ENCODE data around the gene OBSCN.

OBSCN gene

DNA sequence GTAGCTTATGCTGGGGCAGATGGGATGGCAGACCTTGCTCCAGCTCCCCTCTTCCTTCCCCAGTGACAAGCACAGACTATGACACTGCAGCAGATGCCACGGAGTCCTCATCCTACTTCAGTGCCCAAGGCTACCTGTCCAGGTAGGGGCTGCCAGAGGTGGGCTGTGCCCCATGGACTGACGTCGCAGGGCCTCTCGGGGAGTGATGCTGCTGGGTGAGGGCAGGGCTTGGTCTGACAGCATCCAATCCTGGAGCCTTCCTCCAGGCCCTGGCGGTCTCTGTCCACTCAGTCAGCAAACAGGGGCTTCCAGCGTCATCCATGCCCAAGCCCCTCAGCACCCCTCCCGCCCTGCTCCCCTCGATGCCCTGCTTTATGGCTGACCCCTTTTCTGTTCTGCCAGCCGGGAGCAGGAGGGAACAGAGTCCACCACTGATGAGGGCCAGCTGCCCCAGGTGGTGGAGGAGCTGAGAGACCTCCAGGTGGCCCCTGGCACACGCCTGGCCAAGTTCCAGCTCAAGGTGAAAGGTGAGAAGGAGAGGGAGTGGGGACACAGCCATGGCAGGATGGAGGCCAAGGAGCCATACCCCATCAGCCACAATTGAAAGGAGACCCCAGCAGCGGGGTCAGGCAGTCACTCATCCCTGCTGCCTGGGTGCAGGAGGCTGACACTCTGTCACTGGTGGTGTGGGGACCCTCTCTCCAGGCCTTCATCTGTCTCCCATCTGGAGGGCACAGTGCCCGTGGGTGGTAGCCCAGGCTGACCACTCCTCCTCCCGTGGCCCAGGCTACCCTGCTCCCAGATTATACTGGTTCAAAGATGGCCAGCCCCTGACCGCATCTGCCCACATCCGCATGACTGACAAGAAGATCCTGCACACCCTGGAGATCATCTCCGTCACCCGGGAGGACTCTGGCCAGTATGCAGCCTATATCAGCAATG, 125.2 kb downstream of the OBSCN start:
- H3K4me3 ChIP-seq (replicated peaks; ENCODE audit: low read depth, low read length): no peak overlapping the region
- DNase-seq (ENCODE audit: extremely low read depth, low read depth): no peak
- TF ChIP-seq, protein P1, sequence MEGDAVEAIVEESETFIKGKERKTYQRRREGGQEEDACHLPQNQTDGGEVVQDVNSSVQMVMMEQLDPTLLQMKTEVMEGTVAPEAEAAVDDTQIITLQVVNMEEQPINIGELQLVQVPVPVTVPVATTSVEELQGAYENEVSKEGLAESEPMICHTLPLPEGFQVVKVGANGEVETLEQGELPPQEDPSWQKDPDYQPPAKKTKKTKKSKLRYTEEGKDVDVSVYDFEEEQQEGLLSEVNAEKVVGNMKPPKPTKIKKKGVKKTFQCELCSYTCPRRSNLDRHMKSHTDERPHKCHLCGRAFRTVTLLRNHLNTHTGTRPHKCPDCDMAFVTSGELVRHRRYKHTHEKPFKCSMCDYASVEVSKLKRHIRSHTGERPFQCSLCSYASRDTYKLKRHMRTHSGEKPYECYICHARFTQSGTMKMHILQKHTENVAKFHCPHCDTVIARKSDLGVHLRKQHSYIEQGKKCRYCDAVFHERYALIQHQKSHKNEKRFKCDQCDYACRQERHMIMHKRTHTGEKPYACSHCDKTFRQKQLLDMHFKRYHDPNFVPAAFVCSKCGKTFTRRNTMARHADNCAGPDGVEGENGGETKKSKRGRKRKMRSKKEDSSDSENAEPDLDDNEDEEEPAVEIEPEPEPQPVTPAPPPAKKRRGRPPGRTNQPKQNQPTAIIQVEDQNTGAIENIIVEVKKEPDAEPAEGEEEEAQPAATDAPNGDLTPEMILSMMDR (IDR thresholded peaks at IDR 0.05; ENCODE audit: low read depth, low read length, missing control alignments): no peak

DNA sequence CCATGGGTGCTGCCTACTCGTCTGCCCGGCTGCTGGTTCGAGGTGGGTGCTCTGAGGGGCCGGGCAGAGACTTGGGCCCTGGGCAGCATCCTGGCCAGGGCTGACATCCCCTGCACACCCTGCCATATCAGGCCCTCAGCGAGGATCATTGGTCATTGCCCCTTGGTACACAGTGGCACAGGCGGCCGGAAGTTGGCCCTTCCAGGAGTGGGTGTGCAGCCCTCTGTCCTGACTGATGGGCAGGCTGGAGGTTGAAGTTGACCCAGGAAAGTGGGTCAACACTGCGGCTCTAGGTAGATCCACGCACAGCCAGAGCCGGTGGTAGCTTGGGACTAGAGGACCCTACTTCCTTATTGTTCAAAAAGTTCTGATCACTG, 125.9 kb downstream of the OBSCN start:
- H3K4me3 ChIP-seq (replicated peaks; ENCODE audit: low read depth, low read length): no peak overlapping the region
- DNase-seq (ENCODE audit: extremely low read depth, low read depth): no peak
- TF ChIP-seq, protein P1 (IDR thresholded peaks at IDR 0.05; ENCODE audit: low read depth, low read length, missing control alignments): no peak

DNA sequence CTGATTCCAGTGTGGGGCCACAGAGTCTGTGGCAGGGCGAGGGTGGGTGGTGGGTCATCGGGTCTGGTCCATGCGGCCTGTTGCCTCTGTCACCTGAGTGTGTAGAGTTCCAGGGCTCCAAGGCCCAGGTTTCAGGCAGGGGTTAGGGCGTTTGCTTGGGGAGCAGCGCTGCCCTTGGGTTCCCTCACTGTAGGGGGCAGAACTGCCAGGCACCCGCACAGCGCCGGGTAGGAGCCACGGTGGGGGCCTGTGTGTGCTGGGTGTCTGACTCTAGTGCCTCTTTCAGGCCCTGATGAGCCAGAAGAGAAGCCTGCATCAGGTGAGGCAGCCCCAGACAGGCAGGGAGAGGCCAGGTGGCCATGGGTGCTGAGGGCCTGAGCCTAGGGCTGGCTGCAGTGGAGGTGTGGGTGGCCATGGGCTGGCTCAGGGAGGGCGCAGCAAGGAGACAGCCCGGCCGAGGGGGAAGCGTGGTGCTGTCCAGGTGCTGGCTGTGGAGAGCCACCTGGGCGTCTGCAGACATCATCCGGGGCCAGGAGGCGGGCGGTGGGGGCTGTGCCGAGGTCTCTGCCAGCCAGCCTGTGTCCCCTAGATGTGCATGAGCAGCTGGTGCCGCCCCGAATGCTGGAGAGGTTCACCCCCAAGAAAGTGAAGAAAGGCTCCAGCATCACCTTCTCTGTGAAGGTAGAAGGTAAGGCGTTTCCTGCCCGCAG, 126.5 kb downstream of the OBSCN start:
- TF ChIP-seq, protein P1 (IDR thresholded peaks at IDR 0.05; ENCODE audit: low read depth, low read length, missing control alignments): no peak
- H3K4me3 ChIP-seq (replicated peaks; ENCODE audit: low read depth, low read length): no peak overlapping the region
- no peak for DNase-seq (ENCODE audit: extremely low read depth, low read depth)

DNA sequence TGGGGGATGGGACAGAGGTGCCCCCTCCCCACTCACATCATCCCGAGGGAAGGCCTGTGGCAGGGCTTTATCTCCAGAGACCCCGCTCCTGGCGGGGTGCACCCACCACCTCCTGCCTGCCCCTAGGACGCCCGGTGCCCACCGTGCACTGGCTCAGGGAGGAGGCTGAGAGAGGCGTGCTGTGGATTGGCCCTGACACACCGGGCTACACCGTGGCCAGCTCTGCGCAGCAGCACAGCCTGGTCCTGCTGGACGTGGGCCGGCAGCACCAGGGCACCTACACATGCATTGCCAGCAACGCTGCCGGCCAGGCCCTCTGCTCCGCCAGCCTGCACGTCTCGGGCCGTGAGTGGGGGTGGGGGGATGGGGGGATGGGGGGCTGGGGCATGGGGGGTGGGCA, 127.1 kb downstream of the OBSCN start:
- TF ChIP-seq, protein P1 (IDR thresholded peaks at IDR 0.05; ENCODE audit: low read depth, low read length, missing control alignments): no peak
- no peak for DNase-seq (ENCODE audit: extremely low read depth, low read depth)

DNA sequence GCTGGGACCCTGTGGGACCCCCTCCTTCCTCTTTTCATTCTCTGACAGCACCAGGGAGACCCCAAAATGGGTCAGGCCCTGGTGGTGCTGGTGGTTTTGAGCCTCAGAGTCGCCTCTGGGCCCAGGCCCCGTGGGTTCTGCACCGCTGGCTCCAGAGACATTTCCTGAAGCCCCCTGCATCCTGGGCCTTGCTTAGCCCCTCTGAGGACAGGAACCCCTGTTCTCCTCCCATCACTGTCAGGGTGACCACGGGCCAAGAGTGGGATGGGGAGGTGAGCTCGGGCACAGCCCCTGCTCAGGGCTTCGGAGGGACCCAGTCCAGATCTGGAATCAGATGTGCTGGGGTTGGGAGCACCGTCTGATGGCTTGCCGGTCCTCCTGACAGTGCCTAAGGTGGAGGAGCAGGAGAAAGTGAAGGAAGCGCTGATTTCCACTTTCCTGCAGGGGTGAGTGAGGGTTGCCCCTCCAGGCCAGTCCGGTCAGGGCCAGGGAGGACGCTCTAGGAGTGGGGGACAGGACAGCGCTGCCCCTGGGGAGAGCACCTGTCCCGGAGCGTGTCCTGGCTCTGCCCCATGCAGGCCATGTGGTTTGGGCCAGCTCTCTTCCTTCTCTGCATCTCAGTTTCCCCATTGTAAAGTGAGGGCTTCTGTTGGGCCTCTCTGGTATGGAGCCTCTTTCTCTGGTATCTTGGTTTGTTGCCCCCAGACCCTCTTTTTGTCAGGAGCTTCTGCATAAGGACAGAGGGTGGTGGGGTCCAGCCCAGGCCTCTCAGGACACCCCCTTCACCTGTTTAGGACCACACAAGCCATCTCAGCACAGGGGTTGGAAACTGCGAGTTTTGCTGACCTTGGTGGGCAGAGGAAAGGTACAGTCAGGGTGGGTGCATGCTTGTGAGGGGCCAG, 127.8 kb downstream of the OBSCN start:
- H3K4me3 ChIP-seq (replicated peaks; ENCODE audit: low read depth, low read length): no peak overlapping the region
- TF ChIP-seq, protein P1 (IDR thresholded peaks at IDR 0.05; ENCODE audit: low read depth, low read length, missing control alignments): no peak
- no peak for DNase-seq (ENCODE audit: extremely low read depth, low read depth)

More for the DNA sequence above, 127.1 kb downstream of the OBSCN start:
- no peak overlapping the region for H3K4me3 ChIP-seq (replicated peaks; ENCODE audit: low read depth, low read length)

DNA sequence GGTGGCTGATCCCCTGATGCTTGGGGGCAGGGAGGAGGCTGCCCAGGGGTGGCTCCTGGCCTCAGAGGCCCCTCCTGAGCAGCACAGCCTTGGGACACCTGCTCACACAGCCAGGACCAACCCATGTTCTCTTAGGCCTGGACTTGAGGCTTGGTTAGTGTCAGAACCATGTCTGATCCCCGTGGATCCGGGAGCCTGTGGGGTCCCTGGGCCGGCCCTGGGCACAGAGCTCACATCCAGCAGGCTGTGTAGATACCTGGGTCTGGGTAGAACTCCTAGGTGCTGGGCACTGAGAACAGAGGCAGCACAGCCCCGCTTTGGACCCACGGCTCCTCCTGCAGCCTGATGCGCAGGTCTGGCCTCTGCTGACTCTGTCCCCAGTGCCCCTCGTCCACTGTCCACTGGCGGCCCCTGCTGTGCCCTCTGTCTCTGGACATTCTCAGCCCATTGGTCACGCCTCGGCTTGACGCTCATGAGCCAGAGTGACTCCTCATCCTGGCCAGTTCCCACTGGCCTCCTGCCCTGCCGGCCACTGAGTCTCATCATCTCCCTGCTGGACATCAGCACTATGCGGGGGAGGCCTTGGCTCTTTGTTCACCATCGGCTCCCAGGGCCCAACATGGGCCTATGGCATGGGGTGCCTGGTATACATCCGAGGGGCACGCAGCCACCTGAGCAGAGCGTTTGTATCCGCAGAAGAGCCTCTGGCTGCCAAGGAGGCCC, 128.6 kb downstream of the OBSCN start:
- DNase-seq (ENCODE audit: extremely low read depth, low read depth): no peak
- TF ChIP-seq, protein P1 (IDR thresholded peaks at IDR 0.05; ENCODE audit: low read depth, low read length, missing control alignments): no peak
- no peak overlapping the region for H3K4me3 ChIP-seq (replicated peaks; ENCODE audit: low read depth, low read length)

Data from HFF-Myc (cell line).